Inferior parietal cortex (tissue), 1 donor: ENCODE data around the gene CHID1.

ENCODE experiments used
- DNase-seq: peaks from one replicate; pipeline ENCODE4 v3.0.0-alpha.2; 2016; ENCODE audit errors: extremely low spot score

The CHID1 gene

GRCh38 chr11:910044-910588 lies 494 bp downstream of the CHID1 start:
- DNase-seq = no peak

GRCh38 chr11:909406-909805 lies 1.2 kb downstream of the CHID1 start:
- DNase-seq = no peak

- DNase-seq = no peak
These were observed 2.3 kb downstream of the CHID1 start for GRCh38 chr11:908273-908672.

- DNase-seq = no peak
These were observed 2.9 kb downstream of the CHID1 start for GRCh38 chr11:907668-908067.

- no peak for DNase-seq
These were observed 4.7 kb downstream of the CHID1 start for GRCh38 chr11:905952-906351.

GRCh38 chr11:904380-904779 lies 6.2 kb downstream of the CHID1 start:
- no peak for DNase-seq

GRCh38 chr11:901452-902061 lies 9.1 kb downstream of the CHID1 start:
- DNase-seq = no peak

GRCh38 chr11:900545-900944 lies 10.1 kb downstream of the CHID1 start:
- no peak for DNase-seq

- DNase-seq = no peak
These were observed 10.9 kb downstream of the CHID1 start for GRCh38 chr11:899724-900123.

- no peak for DNase-seq
These were observed 11.9 kb downstream of the CHID1 start for GRCh38 chr11:898540-899190.

- no peak for DNase-seq
These were observed 12.5 kb downstream of the CHID1 start for GRCh38 chr11:898143-898511.

- DNase-seq = no peak
These were observed 13.1 kb downstream of the CHID1 start for GRCh38 chr11:897253-898142.

GRCh38 chr11:895331-896110 lies 15.1 kb downstream of the CHID1 start:
- DNase-seq = no peak

GRCh38 chr11:894575-895201 lies 15.9 kb downstream of the CHID1 start:
- DNase-seq = no peak

GRCh38 chr11:893008-893654 lies 17.5 kb downstream of the CHID1 start:
- no peak for DNase-seq

- no peak for DNase-seq
These were observed 19.6 kb downstream of the CHID1 start for GRCh38 chr11:890794-891540.

- no peak for DNase-seq
These were observed 20.7 kb downstream of the CHID1 start for GRCh38 chr11:889687-890475.

- no peak for DNase-seq
These were observed 21.4 kb downstream of the CHID1 start for GRCh38 chr11:889257-889656.
